Hepatocyte (in vitro differentiated cells): Measurements from ENCODE around the gene ADAMTS4.

Experiments used
- EZH2 ChIP-seq: fragments of 200-600 bp; sonication (generic); IDR thresholded peaks from 2 replicates; pipeline ENCODE4 v1.6.1; 2016; ENCODE audit warnings: antibody characterized with exemption, mild to moderate bottlenecking, borderline replicate concordance
- EZH2phosphoT487 ChIP-seq: fragments of 200-600 bp; sonication (generic); IDR thresholded peaks from one replicate; pipeline ENCODE4 v1.6.1; 2018; ENCODE audit warnings: antibody characterized with exemption, mild to moderate bottlenecking, low read depth, moderate library complexity; ENCODE audit not compliant: unreplicated experiment, severe bottlenecking
- TF ChIP-seq, protein P1 (sequence below): fragments of 200-600 bp; sonication (generic); IDR thresholded peaks from 2 replicates; pipeline ENCODE4 v1.5.1; 2016; ENCODE audit warnings: antibody characterized with exemption, mild to moderate bottlenecking; ENCODE audit not compliant: poor library complexity

DNA sequence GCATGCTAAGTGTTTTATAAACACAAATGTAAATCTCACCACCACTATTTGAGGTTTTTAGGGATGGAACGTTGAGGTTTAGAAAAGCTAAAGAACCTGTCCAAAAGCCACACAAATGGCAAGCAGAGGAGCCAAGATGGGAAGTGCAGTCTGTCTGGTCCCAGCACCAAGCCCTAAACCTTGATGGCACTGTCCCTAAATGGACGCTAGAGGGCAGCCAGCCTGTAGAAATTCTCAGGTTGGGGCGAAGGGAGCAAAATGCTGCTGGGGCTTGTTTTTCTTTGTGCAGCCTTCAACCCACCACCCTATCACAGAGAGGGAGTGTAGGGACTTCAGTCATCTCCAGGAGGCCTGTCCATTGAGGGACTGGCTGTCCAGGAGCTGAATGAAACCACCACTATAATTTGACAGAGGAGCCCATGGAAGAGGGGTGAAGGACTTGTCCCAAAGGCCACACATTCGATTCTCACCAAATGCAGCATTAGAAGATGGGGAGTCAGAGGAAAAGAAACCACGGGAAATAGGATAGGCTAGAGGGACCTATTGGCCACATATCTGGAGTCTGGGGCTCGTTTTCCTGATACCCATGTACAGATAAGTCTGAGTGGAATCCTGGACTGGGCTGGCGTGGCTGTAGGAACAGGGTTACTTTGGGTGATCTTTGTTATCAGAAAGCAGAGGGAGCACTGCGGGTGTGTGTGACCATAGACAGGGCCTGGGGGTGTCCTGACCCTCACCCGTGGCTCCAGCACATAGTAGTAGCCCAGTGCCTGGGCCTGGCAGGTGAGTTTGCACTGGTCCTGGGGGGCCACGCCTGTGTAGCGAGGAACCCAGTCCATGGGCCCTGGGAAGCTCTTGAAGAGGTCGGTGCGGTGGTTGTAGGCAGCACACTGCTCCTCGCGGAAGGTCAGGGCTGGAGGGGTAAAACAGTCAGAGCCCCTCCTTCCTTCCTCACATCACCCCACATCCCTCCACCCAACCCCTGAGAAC lies 6.1 kb downstream of the ADAMTS4 start:
- TF ChIP-seq, protein P1, sequence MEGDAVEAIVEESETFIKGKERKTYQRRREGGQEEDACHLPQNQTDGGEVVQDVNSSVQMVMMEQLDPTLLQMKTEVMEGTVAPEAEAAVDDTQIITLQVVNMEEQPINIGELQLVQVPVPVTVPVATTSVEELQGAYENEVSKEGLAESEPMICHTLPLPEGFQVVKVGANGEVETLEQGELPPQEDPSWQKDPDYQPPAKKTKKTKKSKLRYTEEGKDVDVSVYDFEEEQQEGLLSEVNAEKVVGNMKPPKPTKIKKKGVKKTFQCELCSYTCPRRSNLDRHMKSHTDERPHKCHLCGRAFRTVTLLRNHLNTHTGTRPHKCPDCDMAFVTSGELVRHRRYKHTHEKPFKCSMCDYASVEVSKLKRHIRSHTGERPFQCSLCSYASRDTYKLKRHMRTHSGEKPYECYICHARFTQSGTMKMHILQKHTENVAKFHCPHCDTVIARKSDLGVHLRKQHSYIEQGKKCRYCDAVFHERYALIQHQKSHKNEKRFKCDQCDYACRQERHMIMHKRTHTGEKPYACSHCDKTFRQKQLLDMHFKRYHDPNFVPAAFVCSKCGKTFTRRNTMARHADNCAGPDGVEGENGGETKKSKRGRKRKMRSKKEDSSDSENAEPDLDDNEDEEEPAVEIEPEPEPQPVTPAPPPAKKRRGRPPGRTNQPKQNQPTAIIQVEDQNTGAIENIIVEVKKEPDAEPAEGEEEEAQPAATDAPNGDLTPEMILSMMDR, result peak; percentile 82
- TF ChIP-seq EZH2, result no peak
- no peak for TF ChIP-seq EZH2phosphoT487
